ENCODE data around the gene PPP1R13B.
"Not testable (repeated sequence)": the region's sequence is repeated elsewhere in the genome, so short reads cannot be mapped to it uniquely, and the experiment has no call there.

The PPP1R13B gene, protein sequence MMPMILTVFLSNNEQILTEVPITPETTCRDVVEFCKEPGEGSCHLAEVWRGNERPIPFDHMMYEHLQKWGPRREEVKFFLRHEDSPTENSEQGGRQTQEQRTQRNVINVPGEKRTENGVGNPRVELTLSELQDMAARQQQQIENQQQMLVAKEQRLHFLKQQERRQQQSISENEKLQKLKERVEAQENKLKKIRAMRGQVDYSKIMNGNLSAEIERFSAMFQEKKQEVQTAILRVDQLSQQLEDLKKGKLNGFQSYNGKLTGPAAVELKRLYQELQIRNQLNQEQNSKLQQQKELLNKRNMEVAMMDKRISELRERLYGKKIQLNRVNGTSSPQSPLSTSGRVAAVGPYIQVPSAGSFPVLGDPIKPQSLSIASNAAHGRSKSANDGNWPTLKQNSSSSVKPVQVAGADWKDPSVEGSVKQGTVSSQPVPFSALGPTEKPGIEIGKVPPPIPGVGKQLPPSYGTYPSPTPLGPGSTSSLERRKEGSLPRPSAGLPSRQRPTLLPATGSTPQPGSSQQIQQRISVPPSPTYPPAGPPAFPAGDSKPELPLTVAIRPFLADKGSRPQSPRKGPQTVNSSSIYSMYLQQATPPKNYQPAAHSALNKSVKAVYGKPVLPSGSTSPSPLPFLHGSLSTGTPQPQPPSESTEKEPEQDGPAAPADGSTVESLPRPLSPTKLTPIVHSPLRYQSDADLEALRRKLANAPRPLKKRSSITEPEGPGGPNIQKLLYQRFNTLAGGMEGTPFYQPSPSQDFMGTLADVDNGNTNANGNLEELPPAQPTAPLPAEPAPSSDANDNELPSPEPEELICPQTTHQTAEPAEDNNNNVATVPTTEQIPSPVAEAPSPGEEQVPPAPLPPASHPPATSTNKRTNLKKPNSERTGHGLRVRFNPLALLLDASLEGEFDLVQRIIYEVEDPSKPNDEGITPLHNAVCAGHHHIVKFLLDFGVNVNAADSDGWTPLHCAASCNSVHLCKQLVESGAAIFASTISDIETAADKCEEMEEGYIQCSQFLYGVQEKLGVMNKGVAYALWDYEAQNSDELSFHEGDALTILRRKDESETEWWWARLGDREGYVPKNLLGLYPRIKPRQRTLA

DNA sequence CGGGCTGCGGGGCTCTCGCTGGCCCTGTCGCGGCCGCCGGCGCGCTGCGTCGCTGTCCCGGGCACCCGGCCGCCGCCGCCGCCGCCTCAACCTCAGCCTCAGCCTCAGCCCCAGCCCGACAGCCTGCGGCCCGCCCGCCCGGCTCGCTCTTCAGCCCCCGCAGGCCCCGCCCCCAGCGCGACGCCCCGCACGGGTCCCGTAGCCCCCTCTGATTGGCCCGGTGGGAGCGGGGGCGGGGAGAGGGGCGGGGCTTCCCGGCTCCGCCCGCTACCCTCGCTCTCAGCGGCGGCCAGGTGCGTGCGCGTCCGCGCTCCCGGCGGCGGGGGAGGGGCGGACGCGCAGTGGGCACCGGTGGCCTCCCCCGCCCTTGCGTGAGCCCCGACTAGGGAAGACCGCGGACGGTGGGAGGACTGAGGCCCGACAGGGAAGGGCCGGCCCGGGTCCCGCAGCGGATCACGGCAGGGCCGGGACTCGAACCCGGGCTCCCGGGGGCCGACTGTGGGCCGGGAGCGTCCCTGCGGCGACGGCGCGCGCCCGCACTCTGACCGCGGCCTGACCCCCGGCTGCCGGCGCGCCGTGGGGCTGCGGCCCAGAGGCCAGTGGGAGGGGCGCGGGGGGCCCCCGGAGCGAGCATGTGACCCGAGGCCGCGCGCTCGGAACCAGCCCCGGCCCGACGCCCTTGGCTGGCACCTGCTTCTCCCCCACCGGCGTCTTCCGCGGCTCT, at the start of gene PPP1R13B:
PPP1R13B (minus strand) TSS at position 125 of the 724 bp plus-strand sequence. CDS start 268 bp downstream, outside the sequence.
- peak; percentile 90 for DNase-seq (ENCODE audit: low spot score)

GRCh38 chr14:103896578-103896977, 49.2 kb upstream of the PPP1R13B start:
- no peak for DNase-seq (ENCODE audit: low spot score)

DNA sequence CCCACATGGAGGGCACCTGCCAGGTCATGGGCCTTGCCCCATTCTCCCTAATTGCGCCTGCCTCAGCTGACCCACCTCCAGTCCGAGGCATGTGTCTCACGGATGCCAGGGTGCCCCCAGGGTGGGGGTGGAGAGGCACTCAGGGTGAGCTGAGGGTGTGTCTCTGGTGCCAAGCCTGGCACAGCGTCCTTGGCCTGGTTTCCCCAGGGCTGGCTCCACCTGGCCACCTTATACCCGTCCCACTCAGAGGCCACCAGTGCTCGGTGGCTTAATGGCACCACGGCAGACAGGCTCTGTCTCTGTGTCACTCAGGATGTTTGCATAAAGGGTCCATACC, 47.3 kb upstream of the PPP1R13B start:
- DNase-seq (ENCODE audit: low spot score): no peak

GRCh38 chr14:103894034-103894722, 46.8 kb upstream of the PPP1R13B start:
- no peak for DNase-seq (ENCODE audit: low spot score)

DNA sequence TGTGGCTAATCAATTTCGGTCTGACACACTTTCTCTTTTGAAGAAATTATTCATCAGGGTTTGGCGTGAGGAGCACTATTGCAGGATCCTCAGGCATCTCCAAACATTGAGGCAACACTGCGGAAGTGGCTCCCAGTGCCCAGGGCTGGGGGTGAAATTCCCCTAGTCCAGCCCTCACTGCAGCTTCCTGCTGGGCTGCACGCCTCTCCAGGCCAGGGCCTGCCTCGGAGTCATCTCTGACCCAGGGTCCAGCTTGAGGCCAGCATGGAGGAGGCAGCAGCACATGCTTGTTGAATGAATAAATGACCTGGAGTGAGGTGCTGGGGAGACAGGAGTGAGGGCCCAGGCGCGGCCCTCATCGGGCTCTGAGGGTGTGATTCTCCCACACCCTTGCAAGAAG, 44.9 kb upstream of the PPP1R13B start:
- DNase-seq (ENCODE audit: low spot score): no peak

- DNase-seq (ENCODE audit: low spot score): no peak
Measured at GRCh38 chr14:103891667-103892215, 44.4 kb upstream of the PPP1R13B start.

- DNase-seq (ENCODE audit: low spot score): no peak
Measured at GRCh38 chr14:103890821-103891666, 43.7 kb upstream of the PPP1R13B start.

GRCh38 chr14:103890052-103890371, 42.6 kb upstream of the PPP1R13B start:
- DNase-seq (ENCODE audit: low spot score): no peak

GRCh38 chr14:103889313-103890051, 42.1 kb upstream of the PPP1R13B start:
- peak; percentile 95 for DNase-seq (ENCODE audit: low spot score)

- not testable (repeated sequence) for DNase-seq (ENCODE audit: low spot score)
Measured at GRCh38 chr14:103889002-103889312, 41.6 kb upstream of the PPP1R13B start.

DNA sequence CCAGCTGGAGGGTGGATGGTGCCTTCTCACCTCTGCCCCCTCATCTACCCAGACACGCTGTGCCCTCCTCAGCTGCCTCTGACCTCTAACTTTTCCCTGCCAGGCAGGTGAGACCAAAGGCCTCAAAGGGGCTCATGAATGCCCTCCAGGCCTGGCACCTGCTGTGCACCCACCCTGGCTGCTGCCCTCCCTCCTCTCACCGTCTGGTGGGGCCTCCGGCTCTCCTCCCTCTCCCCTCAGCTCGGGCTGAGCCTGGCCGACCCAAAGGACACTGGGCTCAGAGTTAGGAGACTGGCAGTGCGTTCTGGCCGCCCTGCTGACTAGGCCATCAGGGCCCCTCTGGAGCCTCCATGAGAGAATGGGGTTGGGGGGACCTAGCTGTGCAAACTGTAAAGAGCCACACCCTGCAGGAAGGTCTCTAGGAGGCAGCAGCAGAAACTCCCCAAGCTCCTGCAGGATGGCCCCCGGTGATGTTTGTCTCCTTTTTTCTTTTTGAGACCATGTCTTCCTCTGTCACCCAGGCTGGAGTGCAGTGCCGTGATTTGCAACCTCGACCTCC, 40.3 kb upstream of the PPP1R13B start:
- no peak for DNase-seq (ENCODE audit: low spot score)

DNA sequence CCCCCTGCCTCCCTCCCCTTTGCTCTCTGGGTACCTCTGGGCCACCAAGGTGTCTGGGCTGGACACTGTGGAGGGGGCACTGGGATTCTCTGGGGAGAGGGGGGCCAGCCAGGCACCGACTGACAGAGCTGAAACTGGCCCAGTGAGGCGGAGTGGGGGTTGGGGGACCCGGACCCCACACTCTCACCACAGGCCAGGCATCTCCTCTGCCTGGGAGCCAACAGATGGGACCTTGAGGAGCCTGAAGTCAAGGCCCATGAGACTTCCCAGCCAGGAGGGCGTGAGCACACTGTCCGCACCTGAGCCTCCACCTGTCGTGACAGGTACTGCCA, 39.8 kb upstream of the PPP1R13B start:
- no peak for DNase-seq (ENCODE audit: low spot score)

DNA sequence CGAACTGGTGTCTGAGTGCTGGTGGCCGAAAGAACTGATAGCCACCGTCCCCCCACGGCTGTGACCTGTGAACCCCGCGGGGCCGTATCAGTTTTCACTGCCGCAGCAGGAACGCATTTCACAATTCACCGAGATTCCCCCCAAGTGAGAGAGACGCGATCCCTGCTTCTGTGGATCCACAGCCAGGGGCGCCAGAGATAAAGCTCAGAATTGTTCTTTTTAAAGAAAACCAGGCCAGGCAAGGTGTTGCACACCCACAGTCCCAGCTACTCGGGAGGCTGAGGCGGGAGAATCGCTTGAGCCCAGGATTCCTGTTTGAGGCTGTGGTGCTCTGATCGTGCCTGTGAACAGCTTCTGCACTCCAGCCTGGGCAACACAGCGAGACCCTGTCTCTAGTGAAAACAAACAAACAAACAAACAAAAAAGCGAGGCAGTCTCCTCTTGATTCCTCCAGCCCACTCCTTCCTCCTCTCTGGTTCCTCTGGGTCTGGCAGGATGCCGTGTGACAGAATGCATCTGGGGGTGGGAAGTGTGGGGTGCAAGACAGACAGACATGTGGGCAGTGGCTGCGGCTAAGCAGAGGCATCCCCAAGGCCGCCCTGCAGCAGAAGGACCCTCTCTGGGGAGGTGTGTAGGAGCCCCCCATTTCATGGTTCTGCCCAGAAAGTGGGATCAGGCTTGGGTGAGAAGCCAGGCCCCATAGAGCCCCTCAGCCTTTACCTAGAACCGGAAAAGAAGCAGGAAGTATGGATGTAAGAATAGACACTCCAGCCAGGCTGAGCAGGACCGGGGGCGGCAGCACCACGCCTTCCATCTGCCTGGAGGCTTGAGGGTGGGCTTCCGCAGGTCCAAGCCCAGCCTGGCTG, 39.2 kb upstream of the PPP1R13B start:
- DNase-seq (ENCODE audit: low spot score): no peak

- no peak for DNase-seq (ENCODE audit: low spot score)
Measured at GRCh38 chr14:103885509-103885932, 38.1 kb upstream of the PPP1R13B start.

DNA sequence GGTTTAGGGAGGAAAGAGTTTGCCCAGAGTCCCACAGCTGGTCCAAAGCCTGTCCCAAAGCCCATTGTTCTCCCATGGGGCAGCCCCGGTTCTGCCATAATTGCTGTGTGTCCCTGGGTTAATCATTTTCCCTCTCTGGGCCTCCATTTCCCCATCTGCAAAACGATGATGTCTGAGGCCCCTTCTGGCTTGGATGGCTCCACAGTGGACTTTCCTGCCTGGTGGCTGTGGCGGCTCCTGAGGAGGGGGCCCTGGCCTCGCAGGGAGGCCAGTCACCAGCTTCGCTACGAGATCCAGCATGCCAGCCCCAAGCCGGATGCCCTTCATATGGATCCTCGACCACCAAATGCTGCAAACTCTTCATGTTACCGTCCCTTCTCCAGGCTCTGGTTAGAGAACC, 37.5 kb upstream of the PPP1R13B start:
- no peak for DNase-seq (ENCODE audit: low spot score)

DNA sequence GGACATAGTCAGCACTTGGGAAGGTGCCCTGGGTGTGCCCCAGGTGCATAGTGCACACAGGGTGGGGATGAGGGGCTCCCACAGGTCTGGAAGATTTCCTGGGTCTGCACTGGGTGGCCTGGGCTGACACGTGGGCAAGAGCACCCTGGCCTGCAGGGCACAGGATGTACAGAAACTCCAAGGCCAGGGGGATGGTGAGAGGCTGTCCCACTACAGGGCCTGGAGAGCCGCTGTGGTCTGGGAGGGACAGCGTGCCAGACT, 35.8 kb upstream of the PPP1R13B start:
- no peak for DNase-seq (ENCODE audit: low spot score)

- DNase-seq (ENCODE audit: low spot score): no peak
Measured at GRCh38 chr14:103882503-103883262, 35.3 kb upstream of the PPP1R13B start.
